NCI-H774 (cell line): ENCODE measurements around the gene PON2.

ENCODE experiments used
- DNase-seq: peaks from one replicate; lab custom pipeline; 2025; lab: John Stamatoyannopoulos, UW

The PON2 gene

DNA sequence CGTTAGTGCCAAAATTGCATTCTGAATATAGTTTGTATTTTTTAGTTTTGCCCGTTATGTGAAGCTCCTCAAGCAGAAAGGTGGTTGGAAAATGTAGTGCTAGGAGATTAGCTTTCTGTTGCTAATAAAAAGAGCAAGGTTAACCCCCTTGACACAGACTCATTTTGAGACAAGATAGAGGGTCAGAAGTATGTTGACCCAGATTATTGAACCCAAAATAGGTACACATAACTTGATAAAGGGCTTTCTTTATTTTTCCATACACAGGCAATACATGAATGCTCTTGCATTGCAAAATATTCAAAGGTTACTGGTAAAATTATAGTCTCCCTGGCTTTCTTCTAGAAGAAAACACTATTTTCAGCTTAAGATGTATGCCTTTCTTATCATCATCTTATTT lies 10.0 kb upstream of the PON2 start:
- no peak for DNase-seq

DNA sequence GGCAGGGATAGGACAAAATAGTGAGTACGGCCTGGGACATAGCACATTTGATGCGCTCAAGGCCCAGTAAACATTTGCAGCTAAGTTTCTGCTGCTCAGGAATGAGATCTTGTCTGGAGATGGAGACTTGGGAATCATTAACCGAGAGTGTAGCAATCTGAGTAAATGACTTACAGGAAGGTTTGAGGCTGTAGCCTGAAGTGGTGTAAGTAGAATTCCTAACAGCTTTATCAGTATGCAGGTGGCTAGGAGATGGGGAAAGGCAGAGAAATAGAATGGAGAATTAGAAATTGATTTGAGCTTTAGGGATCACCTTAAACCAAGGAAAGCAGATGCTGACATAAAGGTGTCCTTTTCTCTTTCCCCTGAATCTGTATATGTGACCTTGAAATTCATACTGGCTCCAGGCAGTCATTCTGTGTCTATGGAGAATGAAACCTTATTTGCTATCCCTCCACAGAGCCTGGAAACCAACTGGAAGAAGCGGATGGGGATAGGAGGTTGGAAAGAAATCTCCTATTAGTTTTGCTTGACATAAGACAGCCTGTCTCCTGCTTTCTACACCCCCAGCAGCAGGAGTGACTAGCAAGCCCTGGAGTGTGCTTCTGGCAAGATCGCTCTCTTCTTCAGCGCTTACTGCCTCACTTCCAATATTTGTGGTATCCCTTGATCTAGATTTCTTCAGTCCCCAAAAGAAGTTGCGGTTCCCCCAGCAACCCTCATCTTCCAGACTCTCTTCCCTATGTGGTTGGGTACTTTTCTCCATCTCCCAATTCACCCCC lies 6.4 kb upstream of the PON2 start:
- DNase-seq, result no peak

DNA sequence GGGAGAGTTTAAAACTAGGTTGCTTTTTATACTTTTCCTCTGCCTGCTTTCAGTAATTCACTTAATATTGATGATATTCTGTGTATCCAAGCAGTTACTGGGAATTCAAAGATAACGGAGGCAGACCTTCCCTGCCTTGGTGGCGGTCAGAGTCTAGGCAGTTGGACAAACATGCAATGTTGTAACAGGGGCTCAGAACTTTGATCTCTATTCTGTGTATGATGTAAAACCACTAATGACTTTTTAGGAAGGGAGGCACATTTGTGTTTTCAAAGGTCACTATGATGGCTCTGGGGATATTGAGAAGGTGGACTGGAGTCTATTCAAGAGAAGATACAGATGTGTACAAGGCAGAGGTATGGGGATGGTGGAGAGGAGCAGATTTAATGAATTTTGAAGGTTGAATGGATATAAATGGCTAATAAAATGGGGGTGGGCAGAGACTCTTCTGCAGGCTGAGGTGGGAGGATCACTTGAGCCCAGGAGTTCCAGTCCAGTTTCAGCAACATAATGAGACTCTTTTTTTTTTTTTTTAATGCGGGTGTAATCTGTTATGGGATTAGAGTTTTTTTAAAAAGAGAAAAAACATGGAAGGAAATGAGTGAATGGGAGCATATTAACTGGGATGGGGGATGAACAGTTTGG lies 5.7 kb upstream of the PON2 start:
- no peak for DNase-seq

DNA sequence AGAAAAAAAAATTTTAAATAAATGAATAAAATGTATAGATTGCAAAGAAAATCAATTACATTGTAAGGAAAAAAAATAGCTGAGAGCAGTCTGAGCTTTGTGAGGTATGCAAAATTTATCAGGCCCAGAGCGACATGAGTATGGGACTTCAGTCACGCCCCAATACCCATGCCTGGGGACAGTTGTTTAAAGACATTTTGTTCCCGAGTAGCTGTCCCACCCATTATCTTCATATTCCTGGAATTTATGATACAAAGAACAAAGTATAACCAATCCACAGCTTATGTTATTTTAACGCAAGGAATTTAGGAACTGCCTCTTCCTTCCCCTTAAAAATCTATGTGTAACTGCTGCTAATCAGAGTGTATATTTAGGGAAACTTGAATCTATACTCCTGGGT lies 1.6 kb upstream of the PON2 start:
- no peak for DNase-seq

DNA sequence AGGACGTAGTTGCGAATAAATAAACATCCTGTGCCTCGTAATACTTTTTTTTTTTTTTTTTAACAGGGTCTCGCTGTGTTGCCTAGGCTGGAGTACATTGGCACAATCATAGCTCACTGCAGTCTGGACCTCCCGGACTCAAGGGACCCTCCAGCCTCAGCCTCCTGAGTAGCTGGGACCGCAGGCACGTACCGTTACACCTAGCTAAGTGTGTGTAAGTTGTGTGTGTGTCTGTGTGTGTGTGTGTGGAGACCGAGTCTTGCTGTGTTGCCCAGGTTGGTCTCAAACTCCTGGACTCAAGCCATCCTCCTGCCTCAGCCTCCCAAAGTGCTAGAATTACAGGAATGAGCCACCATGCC lies 573 bp upstream of the PON2 start:
- no peak for DNase-seq

DNA sequence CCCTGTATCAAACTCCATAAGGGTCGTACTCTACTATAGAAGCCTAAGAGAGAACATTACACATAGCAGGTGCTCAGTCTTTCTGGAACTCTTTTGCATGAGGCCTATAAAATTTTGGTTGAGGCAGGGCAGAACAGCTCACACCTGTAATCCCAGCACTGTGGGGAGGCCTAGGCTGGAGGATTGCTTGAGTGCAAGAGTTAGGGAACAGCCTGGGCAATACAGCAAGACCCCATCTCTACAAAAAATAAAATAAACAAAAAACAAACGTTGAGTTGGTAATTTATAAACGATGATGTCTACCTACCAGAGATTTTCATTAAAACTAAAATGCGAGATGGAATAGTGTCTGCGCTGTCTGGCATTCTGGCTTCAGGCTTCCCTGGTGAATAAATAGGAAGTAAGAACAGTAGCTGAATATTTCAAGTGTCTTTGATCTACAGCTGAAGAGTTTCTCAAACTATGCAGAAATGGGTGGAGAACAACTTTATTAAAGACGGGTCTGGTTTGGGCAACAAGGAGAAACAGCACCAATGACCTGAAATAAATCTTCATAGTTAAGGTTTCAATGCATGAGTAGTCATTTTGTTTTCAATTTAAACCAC lies 774 bp downstream of the PON2 start:
- DNase-seq, result no peak

DNA sequence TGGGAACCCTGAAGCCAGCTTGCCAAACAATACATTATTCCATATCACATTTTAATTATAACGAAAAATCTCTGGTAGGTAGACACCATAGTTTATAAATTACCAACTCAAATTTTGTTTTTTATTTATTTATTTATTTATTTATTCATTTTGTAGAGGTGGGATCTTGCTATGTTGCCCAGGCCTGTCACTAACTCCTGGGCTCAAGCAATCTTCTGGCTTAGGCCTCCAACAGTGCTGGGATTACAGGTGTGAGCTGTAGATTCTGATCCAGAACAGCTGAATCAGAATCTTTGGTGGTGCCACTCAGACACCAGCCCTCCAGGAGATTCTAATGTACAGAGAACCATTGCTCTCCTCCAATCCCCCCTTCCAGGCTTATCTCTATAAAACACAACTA lies 1.7 kb downstream of the PON2 start:
- DNase-seq, result no peak

DNA sequence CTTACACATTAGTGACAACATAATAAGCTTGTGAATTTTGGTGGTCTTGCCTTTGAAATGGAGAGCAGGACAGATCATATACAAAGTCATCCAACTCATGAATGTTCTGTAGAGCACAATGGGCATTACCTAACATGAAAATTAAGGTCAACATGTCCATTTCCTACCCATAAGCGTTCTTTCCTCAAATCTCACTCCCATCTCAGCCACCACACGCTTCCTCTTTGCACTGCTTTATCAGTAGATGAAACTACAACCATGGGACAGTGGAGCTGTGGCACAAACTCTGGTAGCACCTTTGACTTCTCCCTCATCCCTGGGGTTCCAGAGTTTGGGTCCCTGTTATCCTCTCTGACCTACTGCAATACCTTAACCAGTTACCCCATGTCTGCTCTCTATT lies 2.2 kb downstream of the PON2 start:
- no peak for DNase-seq

DNA sequence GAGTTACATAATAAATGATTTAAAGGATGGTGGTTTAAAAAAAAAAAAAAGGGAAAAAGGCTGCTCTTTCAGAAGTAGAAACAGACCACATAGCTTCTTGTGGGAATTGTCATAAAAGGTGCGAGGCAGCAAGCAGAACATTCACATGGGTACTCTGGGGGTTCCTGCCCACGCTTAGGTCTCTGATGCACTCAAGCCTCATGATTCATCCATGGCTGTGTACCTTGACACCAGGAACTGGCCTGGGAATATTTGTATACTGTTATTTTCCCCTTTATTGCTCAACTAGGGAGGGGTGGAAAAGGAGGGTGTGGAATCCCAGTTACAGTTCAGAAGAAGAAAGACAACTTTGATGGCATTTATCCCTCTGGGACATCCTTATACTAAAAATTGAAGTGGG lies 4.0 kb downstream of the PON2 start:
- no peak for DNase-seq

DNA sequence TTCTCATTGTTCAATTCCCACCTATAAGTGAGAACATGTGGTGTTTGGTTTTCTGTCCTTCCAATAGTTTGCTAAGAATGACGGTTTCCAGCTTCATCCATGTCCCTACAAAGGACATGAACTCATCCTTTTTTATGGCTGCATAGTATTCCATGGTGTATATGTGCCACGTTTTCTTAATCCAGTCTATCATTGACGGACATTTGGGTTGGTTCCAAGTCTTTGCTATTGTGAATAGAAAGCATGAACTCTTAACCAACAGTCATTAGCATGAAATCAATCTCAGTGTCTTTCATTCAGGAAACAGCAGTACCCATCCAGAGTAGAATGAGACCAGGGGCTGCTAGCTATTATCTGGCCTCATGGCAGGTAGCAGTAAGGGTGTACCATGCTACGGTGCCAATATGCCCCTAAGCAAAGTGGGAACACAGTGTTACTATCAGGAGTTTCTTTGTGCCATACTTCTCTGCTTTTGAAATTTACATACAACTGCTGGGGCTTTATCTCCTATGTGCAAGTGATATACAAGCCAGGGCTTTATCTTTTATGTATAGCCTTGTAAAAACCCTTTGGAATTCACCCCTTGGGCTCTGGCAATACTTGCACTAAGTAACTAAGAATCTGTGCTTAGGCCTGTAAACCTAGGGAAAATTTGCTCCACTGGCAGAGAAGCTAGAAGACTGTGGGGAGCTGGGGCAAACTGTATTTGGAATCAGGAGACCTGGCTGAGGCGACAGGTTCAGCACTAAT lies 5.4 kb downstream of the PON2 start:
- DNase-seq, result no peak

DNA sequence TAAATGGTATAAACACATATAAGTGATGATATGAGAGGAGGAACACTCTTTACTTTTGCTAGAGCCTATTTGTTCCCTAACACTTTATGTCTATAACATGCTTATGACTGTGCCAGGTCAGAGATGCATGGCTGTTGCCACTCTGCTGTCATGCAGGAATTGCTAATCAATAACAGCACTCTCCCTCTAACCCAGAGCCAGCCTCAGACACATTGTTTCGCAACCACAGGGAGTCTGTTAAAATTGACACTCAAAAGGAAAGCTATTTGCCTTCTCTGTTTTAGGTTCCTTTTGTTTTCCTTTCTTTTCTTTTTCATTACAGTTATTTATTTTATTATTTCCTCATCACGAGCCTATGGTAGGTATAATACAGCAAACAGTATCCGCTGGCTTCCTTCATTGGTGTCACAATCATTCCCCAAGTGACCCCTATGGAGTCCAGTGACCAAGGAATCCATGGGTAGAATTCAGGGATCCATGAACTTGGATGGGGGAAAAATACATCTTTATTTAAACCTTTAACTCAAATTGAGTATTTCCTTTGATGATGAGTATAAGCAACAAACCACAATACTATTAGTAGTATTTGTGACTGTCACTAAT lies 6.8 kb downstream of the PON2 start:
- no peak for DNase-seq

DNA sequence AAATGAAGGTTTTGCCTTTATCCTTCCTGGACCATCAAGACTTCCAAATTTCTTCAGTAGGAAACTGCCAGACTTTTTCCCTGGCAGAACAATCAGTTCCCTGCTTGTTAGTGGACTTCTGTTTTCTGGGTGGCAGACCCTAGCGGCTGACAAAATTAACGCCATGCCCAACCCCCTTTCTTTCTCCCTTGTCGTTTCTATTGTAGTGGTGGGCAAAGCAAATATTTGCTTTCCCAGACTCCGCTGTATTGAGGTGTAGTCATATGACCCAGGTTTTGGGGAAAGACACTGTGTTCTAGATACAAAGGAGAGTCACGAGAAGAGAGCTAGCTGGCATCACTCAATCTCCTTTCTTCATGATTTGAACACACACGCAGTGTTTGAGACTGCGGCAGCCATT lies 7.7 kb downstream of the PON2 start:
- DNase-seq, result no peak

DNA sequence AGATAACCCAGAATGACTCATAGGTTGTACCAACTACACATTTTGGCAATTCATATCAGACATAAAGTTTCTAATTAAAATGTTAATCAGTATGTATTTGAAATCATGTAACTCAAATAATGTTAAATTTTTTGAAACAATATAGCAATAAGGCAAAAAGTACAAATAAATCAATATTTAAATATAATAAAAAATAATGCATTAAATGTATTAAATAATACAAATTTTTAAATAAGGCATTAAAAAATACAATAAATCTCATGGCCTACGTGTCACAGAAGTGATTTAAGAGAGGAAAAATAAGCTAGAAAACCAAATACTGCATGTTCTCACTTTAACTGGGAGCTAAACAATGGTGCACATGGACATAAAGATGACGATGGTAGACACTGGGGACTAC lies 9.1 kb downstream of the PON2 start:
- no peak for DNase-seq

DNA sequence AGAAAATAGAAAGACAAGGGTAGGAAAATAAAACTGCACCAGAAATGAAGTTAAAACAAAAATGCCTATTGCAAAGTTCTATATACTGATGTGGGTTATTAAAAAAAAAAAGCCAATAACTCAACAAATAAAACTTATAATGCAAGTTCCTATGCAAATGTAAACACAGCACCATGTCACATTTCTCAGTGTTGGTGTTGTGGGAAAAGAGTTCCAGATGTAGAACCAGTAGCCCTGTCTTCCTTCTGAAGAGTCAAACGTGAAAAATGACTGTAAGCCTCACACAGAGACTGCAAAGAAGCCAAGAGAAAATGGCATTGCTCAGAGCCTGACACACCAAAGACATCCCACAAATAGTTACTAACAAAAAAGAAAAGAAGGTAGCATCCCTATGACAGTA lies 10.1 kb downstream of the PON2 start:
- no peak for DNase-seq

DNA sequence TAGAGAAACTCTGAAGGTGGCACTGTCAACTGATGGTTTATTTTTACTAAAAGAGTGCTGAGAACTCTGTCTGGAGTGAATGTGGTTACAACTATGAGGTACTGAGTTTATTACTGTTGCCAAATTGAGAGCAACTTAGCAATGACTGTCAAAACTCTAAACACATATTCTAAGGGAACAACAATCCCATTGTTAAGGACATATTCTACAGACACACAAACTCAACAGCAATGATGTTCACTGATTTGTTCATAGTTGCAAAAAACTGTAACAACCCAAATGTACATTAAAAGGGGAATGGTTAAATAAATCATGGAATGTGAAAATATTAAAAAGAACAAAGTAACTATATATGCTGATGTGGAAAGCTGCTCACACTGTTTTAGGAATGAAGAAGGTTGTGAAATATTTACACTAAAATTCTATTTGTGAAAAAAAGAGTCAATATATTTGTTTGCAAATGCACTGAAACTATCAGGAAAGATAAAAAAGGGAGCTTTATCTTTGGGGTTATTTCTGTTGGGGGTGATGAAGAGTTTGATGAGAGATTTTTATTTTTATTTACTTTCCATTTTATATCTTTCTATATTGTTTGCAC lies 12.9 kb downstream of the PON2 start:
- no peak for DNase-seq

DNA sequence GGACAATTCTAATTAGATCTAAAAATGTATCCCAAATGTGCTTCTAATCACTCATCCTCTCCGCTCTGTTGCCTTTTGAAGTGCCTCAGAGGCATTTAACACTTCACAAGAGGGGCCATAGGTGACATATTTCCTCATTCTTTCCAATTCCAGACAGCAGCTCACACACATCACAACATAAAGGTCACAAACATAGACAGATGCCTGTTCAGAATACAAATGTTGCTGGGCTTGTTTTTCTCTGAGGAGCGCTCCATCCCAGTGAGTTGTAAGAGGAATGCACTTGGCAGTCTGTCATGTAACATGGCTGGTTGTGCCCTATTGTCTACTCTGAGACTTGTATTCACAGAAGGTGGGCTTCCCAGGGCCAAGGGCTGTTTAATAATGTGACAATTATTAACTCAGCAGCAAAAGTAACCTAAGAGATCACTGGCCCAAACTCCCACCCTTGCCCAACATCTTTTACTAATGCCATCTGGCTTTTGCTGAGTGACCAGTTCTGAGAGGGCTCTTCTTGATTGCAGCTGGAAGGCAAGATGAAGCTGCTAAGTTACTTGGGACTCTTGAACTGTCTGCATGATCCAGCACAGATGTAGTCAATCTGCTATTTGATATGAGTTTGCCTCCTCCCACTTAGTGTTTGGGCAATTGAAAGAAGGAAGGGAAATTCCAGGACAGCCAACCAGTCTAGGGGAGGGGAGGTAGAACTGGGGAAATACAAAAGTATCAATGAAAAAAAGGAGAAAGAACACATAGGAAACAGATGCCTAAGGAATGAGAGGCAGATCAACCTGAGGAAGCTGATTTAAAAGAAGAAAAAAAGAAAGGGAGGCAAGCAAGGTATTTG lies 13.6 kb downstream of the PON2 start:
- no peak for DNase-seq

DNA sequence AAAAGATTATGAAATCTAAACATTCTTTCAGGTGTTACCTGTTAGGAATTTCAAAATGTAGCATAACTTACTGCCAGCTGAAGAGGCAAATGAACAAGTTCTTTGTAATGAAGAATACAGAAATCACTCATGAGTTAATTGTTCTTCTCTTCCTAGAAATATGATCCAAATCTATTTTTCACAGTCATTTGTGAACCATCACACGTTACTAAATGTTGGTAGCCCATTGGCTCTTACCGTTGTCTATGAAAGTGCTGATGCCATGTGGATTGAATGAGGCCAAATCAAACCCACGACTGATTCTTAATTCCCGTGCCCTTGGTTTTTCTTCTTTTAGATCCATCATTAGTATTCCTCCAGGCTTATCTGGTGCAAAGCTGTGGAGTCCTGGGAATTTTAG lies 22.8 kb downstream of the PON2 start:
- DNase-seq, result no peak

DNA sequence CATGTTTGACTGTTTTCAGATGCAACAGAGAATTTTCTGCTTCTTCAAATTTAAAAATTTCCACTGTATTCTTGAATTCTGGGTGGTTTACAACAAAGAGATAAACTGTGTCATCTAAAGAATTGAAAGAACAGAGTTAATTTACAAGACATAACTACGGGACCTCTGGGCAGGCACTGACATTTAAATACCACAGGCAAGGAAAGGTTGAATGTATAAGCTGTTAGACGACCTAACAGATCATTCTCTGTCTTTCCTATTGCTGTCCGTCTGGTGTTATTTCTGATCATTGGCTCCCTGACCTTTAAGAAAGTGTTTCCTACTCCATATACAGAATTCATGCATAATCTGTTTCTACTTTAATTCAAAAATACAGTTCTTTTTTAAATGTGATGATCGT lies 23.2 kb downstream of the PON2 start:
- no peak for DNase-seq

DNA sequence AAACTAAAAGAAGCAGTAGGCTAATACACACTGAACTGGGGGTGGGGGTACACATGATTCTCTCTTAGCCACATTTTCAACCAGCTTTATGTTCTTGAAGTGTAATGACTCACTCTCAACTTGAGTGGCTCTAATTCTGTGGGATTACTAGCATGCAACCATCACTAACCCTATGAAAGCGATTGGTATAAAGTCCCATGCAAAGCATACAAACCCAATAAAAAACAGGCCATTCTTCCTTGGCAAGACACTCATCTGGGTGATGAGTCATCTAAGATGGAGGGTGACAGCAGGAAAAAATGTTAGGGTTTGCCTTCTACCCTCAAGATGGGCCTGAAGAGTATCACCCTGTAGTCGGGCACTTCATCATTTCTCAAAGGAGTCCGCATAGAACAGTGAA lies 23.8 kb downstream of the PON2 start:
- DNase-seq, result no peak

DNA sequence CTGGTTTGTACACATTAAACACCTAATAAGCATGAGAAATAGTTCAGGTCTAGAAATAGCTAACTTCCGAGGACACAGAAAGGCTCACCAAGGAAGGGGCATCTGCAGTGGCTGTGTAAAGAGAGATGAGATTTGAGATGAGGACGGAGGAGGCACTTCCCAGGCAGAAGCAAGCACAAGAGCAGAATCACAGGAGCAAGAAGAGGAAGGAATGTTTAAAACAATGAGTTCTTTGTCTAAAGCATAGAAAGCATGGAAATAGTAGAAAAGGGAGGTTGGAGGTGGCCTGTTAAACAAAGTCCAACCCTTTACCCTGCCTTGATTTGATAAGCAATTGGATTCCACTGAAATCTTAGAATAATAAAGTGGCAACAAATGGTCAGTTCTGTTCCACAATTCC lies 27.1 kb downstream of the PON2 start:
- DNase-seq, result no peak

DNA sequence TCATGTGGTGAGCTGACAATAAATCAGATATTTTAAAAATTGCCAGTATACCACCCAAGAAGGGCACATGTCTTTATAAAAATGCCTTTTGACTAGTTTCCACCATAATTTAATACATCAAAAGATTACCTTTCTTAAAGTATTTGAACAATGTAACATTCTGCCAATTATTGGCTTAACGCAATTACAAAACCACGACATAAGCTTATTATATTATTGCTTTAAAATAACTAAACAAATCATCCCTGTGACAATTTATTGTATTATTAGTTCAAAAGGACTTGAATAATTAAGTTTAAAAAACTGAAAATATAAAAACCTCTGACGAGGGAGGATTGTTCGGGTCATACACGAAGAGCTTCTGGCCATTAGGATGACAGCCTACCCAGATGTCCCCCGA lies 29.0 kb downstream of the PON2 start:
- DNase-seq, result no peak
